K562 (cell line): ENCODE results near the gene PRKCE. TPM values are rescaled to one million over a fixed set of nuclear protein-coding genes. Genes with fewer than 3 reads are reported as not detected.

Source experiments
- ATAC-seq: fragments of 200-7000 bp; cut with Tn5 transposase; 3 replicates; pipeline ENCODE4 v1.9.1; 2020; ENCODE audit warnings: moderate library complexity
- BruUV-seq: library from RNA; stranded (reverse); fragments of 400-500 nt; replicated peaks from 2 replicates; lab custom pipeline; 2021; lab: Mats Ljungman, UMichigan
- CTCF ChIA-PET: fragments of 300-600 bp; formaldehyde crosslinking; extraction: SDS; loops from one replicate; lab custom pipeline; 2021; ENCODE audit warnings: low intra/inter-chr PET ratio; lab: Yijun Ruan, JAX
- POLR2A ChIA-PET: fragments of 300-600, 350-650 bp; sonication (Branson Sonifier 250); formaldehyde crosslinking; extraction: SDS; loops from one replicate; lab custom pipeline; 2021; ENCODE audit warnings: antibody characterized with exemption, inconsistent platforms; lab: Yijun Ruan, JAX
- DNase-seq, 4 experiments: peaks; one replicate each; pipeline versions ENCODE4 v3.0.0 to v3.0.0-alpha.2; 2011 to 2018; ENCODE audit warnings: low spot score in 3 of 4, mixed read lengths in 3 of 4; ENCODE audit errors: extremely low read depth in 1 of 4
- FAIRE-seq: peaks from 2 replicates; lab custom pipeline; 2011; peaks lifted over from hg19 to GRCh38; lab: Jason Lieb, UNC
- H2AFZ ChIP-seq: 2 replicates; pipeline ENCODE4 v1.6.0; 2011; ENCODE audit warnings: low read depth, low read length, control low read depth, inconsistent platforms
- H3K27ac ChIP-seq: fragments of 200-600 bp; 3 replicates; pipeline ENCODE4 v1.8.0; 2011; ENCODE audit warnings: low read depth, mild to moderate bottlenecking, control low read depth, inconsistent platforms, low read length, moderate library complexity, mixed read lengths; ENCODE audit errors: extremely low read depth
- H3K27me3 ChIP-seq, 2 experiments: fragments of 300-600 bp in 1 of 2; 2 replicates in 1 of 2; 3 replicates in 1 of 2; pipeline versions ENCODE4 v1.6.0 to v1.8.0; 2011; ENCODE audit warnings: inconsistent platforms in 2 of 2, low read length in 2 of 2, mild to moderate bottlenecking in 1 of 2, mixed read lengths in 1 of 2, moderate library complexity in 1 of 2; ENCODE audit not compliant: control insufficient read depth in 2 of 2, insufficient read depth in 2 of 2
- H3K36me3 ChIP-seq: fragments of 300-600 bp; 3 replicates; pipeline ENCODE4 v1.8.0; 2011; ENCODE audit warnings: mild to moderate bottlenecking, low read length, inconsistent platforms; ENCODE audit not compliant: control insufficient read depth, insufficient read depth
- H3K4me1 ChIP-seq, 2 experiments: fragments of 200-600 bp in 1 of 2; replicated peaks in 1 of 2; 2 replicates in 1 of 2; 3 replicates in 1 of 2; pipeline versions ENCODE4 v1.5.1 to v1.8.0; 2011; ENCODE audit warnings: inconsistent platforms in 2 of 2, low read length in 2 of 2, mild to moderate bottlenecking in 1 of 2, mixed read lengths in 1 of 2, moderate library complexity in 1 of 2; ENCODE audit not compliant: control insufficient read depth in 2 of 2, insufficient read depth in 2 of 2
- H3K4me2 ChIP-seq: 2 replicates; pipeline ENCODE4 v1.6.1; 2011; ENCODE audit warnings: low read length, control low read depth, inconsistent platforms, mixed read lengths; ENCODE audit not compliant: insufficient read depth
- H3K4me3 ChIP-seq: fragments of 200-600 bp; sonication (generic), shearing (Covaris generic); 2 replicates; pipeline ENCODE4 v1.5.1; 2016; ENCODE audit warnings: control low read depth, inconsistent platforms
- H3K79me2 ChIP-seq: fragments of 200-600 bp; 3 replicates; pipeline ENCODE4 v1.8.0; 2011; ENCODE audit warnings: low read length, inconsistent platforms; ENCODE audit not compliant: control insufficient read depth, insufficient read depth
- H3K9ac ChIP-seq, 2 experiments: 2 replicates each; pipeline versions ENCODE4 v1.6.0 to v1.6.1; 2011; ENCODE audit warnings: low read depth in 2 of 2, low read length in 2 of 2, control low read depth in 1 of 2, inconsistent platforms in 1 of 2, mild to moderate bottlenecking in 1 of 2, mixed read lengths in 1 of 2; ENCODE audit not compliant: insufficient read depth in 1 of 2
- H3K9me1 ChIP-seq: one replicate; pipeline ENCODE4 v1.6.0; 2011; ENCODE audit warnings: inconsistent platforms, mild to moderate bottlenecking, low read length, moderate library complexity; ENCODE audit not compliant: control insufficient read depth, insufficient read depth
- H3K9me3 ChIP-seq: replicated peaks from 2 replicates; pipeline ENCODE4 v1.5.1; 2011; ENCODE audit warnings: low read depth, low read length, inconsistent platforms; ENCODE audit not compliant: control insufficient read depth, insufficient read depth
- H4K20me1 ChIP-seq: replicated peaks from 2 replicates; pipeline ENCODE4 v1.6.1; 2011; ENCODE audit warnings: low read length, inconsistent platforms, mixed read lengths; ENCODE audit not compliant: control insufficient read depth, insufficient read depth
- BCL6 ChIP-seq: fragments of 250-450 bp; sonication (Bioruptor Pico); IDR thresholded peaks from 2 replicates; pipeline ENCODE4 v1.4.0; 2020
- FOXA1 ChIP-seq: fragments of 450-650 bp; IDR thresholded peaks from 2 replicates; pipeline ENCODE4 v1.6.1; 2016; ENCODE audit warnings: mild to moderate bottlenecking, borderline replicate concordance
- MAFG ChIP-seq: fragments of 450-650 bp; conservative IDR thresholded peaks from 2 replicates; pipeline ENCODE4 v1.6.1; 2016; ENCODE audit warnings: missing genetic modification characterization, missing compliant biosample characterization
- SAFB ChIP-seq: fragments of 200-400 bp; formaldehyde crosslinking; IDR thresholded peaks from 2 replicates; pipeline ENCODE4 v1.6.1; 2017; ENCODE audit warnings: low read depth, low read length, borderline replicate concordance
- SETDB1 ChIP-seq: IDR thresholded peaks from one replicate; pipeline ENCODE4 v1.6.1; 2012; ENCODE audit warnings: low read length, control low read depth, inconsistent platforms
- SRSF1 ChIP-seq: fragments of 200-400 bp; formaldehyde crosslinking; IDR thresholded peaks from 2 replicates; pipeline ENCODE4 v1.6.1; 2017; ENCODE audit warnings: mild to moderate bottlenecking, low read depth, low read length, moderate library complexity
- XRCC4 ChIP-seq: IDR thresholded peaks from one replicate; pipeline ENCODE4 v1.6.1; 2011; ENCODE audit not compliant: insufficient read depth, insufficient read length; ENCODE audit errors: extremely low read depth
- ZBTB33 ChIP-seq: sonication (generic); formaldehyde crosslinking; IDR thresholded peaks from 2 replicates; pipeline ENCODE4 v1.8.1; 2023; ENCODE audit warnings: mild to moderate bottlenecking, missing genetic modification reagents
- ZNF134 ChIP-seq: fragments of 250-450 bp; sonication (Bioruptor Pico); conservative IDR thresholded peaks from 2 replicates; pipeline ENCODE4 v1.4.0; 2020
- ZNF318 ChIP-seq, 2 experiments: fragments of 450-650 bp; IDR thresholded peaks; 2 replicates each; pipeline ENCODE4 v1.6.1; 2016; ENCODE audit warnings: mild to moderate bottlenecking in 2 of 2, borderline replicate concordance in 1 of 2, low read depth in 1 of 2, moderate library complexity in 1 of 2
- ZNF766 ChIP-seq: fragments of 200-800 bp; sonication (Bioruptor generic); conservative IDR thresholded peaks from 2 replicates; pipeline ENCODE4 v1.6.1; 2016; ENCODE audit warnings: missing genetic modification characterization, missing compliant biosample characterization
- WGBS: fragments of 100-300 bp; shearing (Covaris generic); methylation state at CpG from one replicate; pipeline ENCODE4 v1.1.6; 2016; ENCODE audit warnings: low coverage, mixed read lengths; ENCODE audit not compliant: insufficient coverage; ENCODE audit errors: missing lambda C conversion rate; 5-methylcytosine and 5-hydroxymethylcytosine counted together
- in situ Hi-C: fragments of 300-500 bp; cut with MboI; formaldehyde crosslinking; loops from 4 replicates; pipeline ENCODE4 v1.15.0; 2018; ENCODE audit warnings: inconsistent platforms, mixed read lengths
- intact Hi-C: fragments of 100-400 bp; cut with micrococcal nuclease; formaldehyde crosslinking; loops from 2 replicates; pipeline ENCODE4 v1.14.2; 2022
- polyA plus RNA-seq, 8 experiments: library from polyadenylated mRNA; depleted of rRNA in 4 of 8; stranded (reverse) in 5 of 8; unstranded in 3 of 8; fragments of >200 nt; fragmentation: Nextera tagmentation in 2 of 8; fragmentation: Illumina TruSeq in 1 of 8; extraction: Ambion mirVana in 2 of 8; extraction: Trizol in 1 of 8; gene quantifications; 2 replicates each; pipeline versions ENCODE4 v1.2.1 to v1.2.3, GENCODE V29; 2011 to 2014; ENCODE audit warnings: inconsistent platforms in 1 of 8, missing spikeins in 1 of 8
- total RNA-seq, 7 experiments: library from RNA; depleted of rRNA in 6 of 7; stranded (reverse); fragments of >200 nt in 6 of 7; fragmentation: Illumina TruSeq in 2 of 7; extraction: Trizol in 2 of 7; gene quantifications; 2 replicates each; pipeline versions ENCODE4 v1.2.1 to v1.2.3, GENCODE V29; 2011 to 2021; ENCODE audit warnings: low replicate concordance in 1 of 7

The PRKCE gene
- total and polyA plus RNA-seq, 9 of the 15 experiments (the other 6 are each of a cell fraction or from before 2014, with no cell fraction given), result 0.06 to 1.0 (median 0.22) TPM; not detected in 1

- no peak overlapping the region for H3K4me2 ChIP-seq
- BruUV-seq, result no TSS peak
- ChIA-PET POLR2A (no interaction called here), CTCF (no interaction called here)
- H3K9ac ChIP-seq, result no peak overlapping the region
- no peaks in the 10 kb centered on the region for H3K9me3 ChIP-seq
- H3K9me1 ChIP-seq, result no peaks in the 10 kb centered on the region
- 14% methylated on average over 4 of the region's 4 CpGs for WGBS
- no peak overlapping the region for H3K4me3 ChIP-seq
- H3K27ac ChIP-seq, result no peak overlapping the region
- FAIRE-seq, result no peak
- DNase-seq, result no peak
- intact Hi-C loops, result no loop called here
- no peaks in the 10 kb centered on the region for H3K79me2 ChIP-seq
- H3K36me3 ChIP-seq, result no peaks in the 10 kb centered on the region
- peaks cover 16 to 20% of the 10 kb centered on the region in 2 experiments; a peak in 4 of 5 replicates for H3K27me3 ChIP-seq
- no peak for ATAC-seq
- in situ Hi-C loops, result no loop called here
- H2AFZ ChIP-seq, result no peak overlapping the region
- no peaks in the 10 kb centered on the region; a peak in 1 of 5 replicates for H3K4me1 ChIP-seq
- no peaks in the 10 kb centered on the region; the same call in 1 of the 2 replicates for H4K20me1 ChIP-seq
- no peak for TF ChIP-seq BCL6 (CRISPR knock-in tag)
- TF ChIP-seq SAFB, result no peak
- TF ChIP-seq MAFG (tag), result no peak
- TF ChIP-seq ZNF766 (CRISPR knock-in tag), result no peak
- no peak for TF ChIP-seq ZBTB33 (CRISPR knock-in tag)
- TF ChIP-seq ZNF134 (CRISPR knock-in tag), result no peak
- no peak for TF ChIP-seq SRSF1
- no peak for TF ChIP-seq XRCC4
- no peak for TF ChIP-seq ZNF318 (IDR thresholded peaks at IDR 0.05; ENCODE audit: borderline replicate concordance in 1 of 2, low read depth in 1 of 2)
- TF ChIP-seq FOXA1, result no peak
- TF ChIP-seq SETDB1, result no peak
These were observed 417.2 kb downstream of the PRKCE start for GRCh38 chr2:46068636-46069035.
